Activated CD8-positive, alpha-beta memory T cell treated with anti-CD3 and anti-CD28 coated beads, Interleukin-2, amount 50 U/mL, for 4 hours (primary cell): ENCODE data around the gene FAM124A.

ENCODE experiments used
- DNase-seq: peaks from one replicate; pipeline ENCODE4 v3.0.0-alpha.2; 2020

FAM124A gene

GRCh38 chr13:51311957-51312520 is 89.8 kb downstream of the FAM124A start:
- DNase-seq, result no peak

GRCh38 chr13:51313619-51314018 is 91.4 kb downstream of the FAM124A start:
- DNase-seq, result no peak

- DNase-seq, result no peak
These were observed 95.1 kb downstream of the FAM124A start for GRCh38 chr13:51317262-51317661.

- DNase-seq, result no peak
These were observed 95.8 kb downstream of the FAM124A start for GRCh38 chr13:51318015-51318414.

GRCh38 chr13:51318876-51319275 is 96.7 kb downstream of the FAM124A start:
- DNase-seq, result no peak

GRCh38 chr13:51321836-51322235 is 99.6 kb downstream of the FAM124A start:
- DNase-seq, result no peak

GRCh38 chr13:51322826-51323225 is 100.6 kb downstream of the FAM124A start:
- DNase-seq, result no peak

- DNase-seq, result no peak
These were observed 101.8 kb downstream of the FAM124A start for GRCh38 chr13:51323824-51324511.

- DNase-seq, result no peak
These were observed 102.7 kb downstream of the FAM124A start for GRCh38 chr13:51324714-51325420.

- DNase-seq, result no peak
These were observed 103.6 kb downstream of the FAM124A start for GRCh38 chr13:51325837-51326236.

GRCh38 chr13:51326777-51327176 is 104.6 kb downstream of the FAM124A start:
- no peak for DNase-seq

GRCh38 chr13:51327961-51328360 is 105.8 kb downstream of the FAM124A start:
- no peak for DNase-seq

GRCh38 chr13:51328488-51328887 is 106.3 kb downstream of the FAM124A start:
- DNase-seq, result no peak

GRCh38 chr13:51329606-51330005 is 107.4 kb downstream of the FAM124A start:
- no peak for DNase-seq

- no peak for DNase-seq
These were observed 108.6 kb downstream of the FAM124A start for GRCh38 chr13:51330791-51331190.

- no peak for DNase-seq
These were observed 109.2 kb downstream of the FAM124A start for GRCh38 chr13:51331354-51331861.

GRCh38 chr13:51332566-51333361 is 110.6 kb downstream of the FAM124A start:
- no peak for DNase-seq

GRCh38 chr13:51333421-51333820 is 111.2 kb downstream of the FAM124A start:
- no peak for DNase-seq

GRCh38 chr13:51333826-51334225 is 111.6 kb downstream of the FAM124A start:
- DNase-seq, result no peak
